ENCODE measurements around the gene MXD3.

DNA sequence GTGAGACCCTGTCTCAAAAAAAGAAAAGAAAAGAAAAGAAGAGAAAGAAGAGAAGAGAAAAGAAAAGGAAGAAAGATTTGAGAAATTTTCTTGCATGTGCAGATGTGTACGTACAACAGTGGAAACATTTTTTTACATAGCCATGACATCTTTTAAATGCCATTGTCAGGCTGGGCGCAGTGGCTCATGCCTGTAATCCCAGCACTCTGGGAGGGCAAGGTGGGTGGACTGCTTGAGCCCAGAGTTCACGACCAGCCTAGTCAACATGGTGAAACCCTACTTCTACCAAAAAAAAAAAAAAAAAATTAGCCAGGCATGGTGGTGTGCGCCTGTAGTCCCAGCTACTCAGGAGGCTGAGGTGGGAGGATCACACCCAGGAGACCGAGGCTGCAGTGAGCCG, 33.2 kb upstream of the MXD3 start:
- no peak for TF ChIP-seq CTCF (IDR thresholded peaks at IDR 0.05)
- TF ChIP-seq EZH2 (IDR thresholded peaks at IDR 0.05; ENCODE audit: borderline replicate concordance, insufficient read depth, low read depth, low read length, poor library complexity, severe bottlenecking), result no peak

Data from B cell (primary cell).